CD4-positive, alpha-beta T cell treated with Interferon alpha-2 for 1 hour (primary cell): Measurements from ENCODE around the gene NTM.
"Not testable (repeated sequence)": the region's sequence is repeated elsewhere in the genome, so short reads cannot be mapped to it uniquely, and the experiment has no call there.

Experiments used
- DNase-seq, 2 donors: peaks; one replicate each; pipeline ENCODE4 v3.0.0-alpha.2; 2020 to 2022

Gene NTM

GRCh38 chr11:131465746-131466145, 95.3 kb downstream of the NTM start:
- DNase-seq = no peak

- DNase-seq = no peak
These were observed 97.4 kb downstream of the NTM start for GRCh38 chr11:131467645-131468394.

- no peak for DNase-seq
These were observed 98.2 kb downstream of the NTM start for GRCh38 chr11:131468565-131468964.

GRCh38 chr11:131470216-131470925, 100.0 kb downstream of the NTM start:
- DNase-seq = no peak

- DNase-seq = no peak
These were observed 101.6 kb downstream of the NTM start for GRCh38 chr11:131471976-131472375.

GRCh38 chr11:131474947-131475346, 104.5 kb downstream of the NTM start:
- no peak for DNase-seq

- DNase-seq = no peak
These were observed 105.9 kb downstream of the NTM start for GRCh38 chr11:131476266-131476665.

- DNase-seq = no peak
These were observed 107.9 kb downstream of the NTM start for GRCh38 chr11:131478341-131478740.

GRCh38 chr11:131481303-131481702, 110.9 kb downstream of the NTM start:
- no peak for DNase-seq

- no peak for DNase-seq
These were observed 111.6 kb downstream of the NTM start for GRCh38 chr11:131481971-131482370.

GRCh38 chr11:131483453-131483852, 113.0 kb downstream of the NTM start:
- no peak for DNase-seq

GRCh38 chr11:131483877-131484276, 113.5 kb downstream of the NTM start:
- no peak for DNase-seq

- no peak for DNase-seq
These were observed 115.7 kb downstream of the NTM start for GRCh38 chr11:131486100-131486499.

- DNase-seq = no peak
These were observed 116.7 kb downstream of the NTM start for GRCh38 chr11:131486937-131487635.

- DNase-seq = no peak
These were observed 117.8 kb downstream of the NTM start for GRCh38 chr11:131488238-131488637.

- DNase-seq = no peak
These were observed 121.1 kb downstream of the NTM start for GRCh38 chr11:131491503-131491902.

- no peak for DNase-seq
These were observed 125.0 kb downstream of the NTM start for GRCh38 chr11:131495423-131495822.

GRCh38 chr11:131497686-131498085, 127.3 kb downstream of the NTM start:
- not testable (repeated sequence) for DNase-seq

- DNase-seq = no peak
These were observed 128.3 kb downstream of the NTM start for GRCh38 chr11:131498631-131499160.

- DNase-seq = no peak
These were observed 128.8 kb downstream of the NTM start for GRCh38 chr11:131499199-131499598.

GRCh38 chr11:131503017-131503416, 132.6 kb downstream of the NTM start:
- DNase-seq = no peak

- DNase-seq = no peak
These were observed 134.0 kb downstream of the NTM start for GRCh38 chr11:131504199-131504949.

GRCh38 chr11:131506348-131506747, 135.9 kb downstream of the NTM start:
- DNase-seq = no peak
